ENCODE results near the gene NKX1-2.

The NKX1-2 gene

DNA sequence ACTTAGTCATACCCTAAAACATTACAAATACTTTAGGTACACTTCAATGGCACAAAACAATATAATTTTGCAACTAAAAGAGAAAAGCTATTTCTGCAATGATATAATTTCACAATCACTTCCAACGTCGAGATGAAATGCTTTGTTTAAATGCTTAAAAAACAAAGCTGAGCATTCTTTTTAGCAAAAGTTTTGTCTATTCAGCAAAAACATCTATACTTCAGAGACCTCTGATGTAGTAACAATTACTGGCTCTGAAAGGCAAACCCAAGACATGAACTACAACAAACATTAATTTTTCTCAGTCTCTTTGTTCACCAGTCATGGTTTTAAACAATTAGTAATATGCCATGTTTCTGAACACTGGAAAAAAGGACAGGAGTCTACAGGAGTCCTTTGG lies 47.6 kb downstream of the NKX1-2 start:
- Histone ChIP-seq H3K9me3 (ENCODE audit: control insufficient read depth, low read length) (no peaks in the 10 kb centered on the region), H3K36me3 (ENCODE audit: control insufficient read depth, insufficient read depth, low read length) (peaks cover 28% of the 10 kb centered on the region), H3K4me1 (ENCODE audit: control insufficient read depth, insufficient read depth, low read length, poor library complexity, severe bottlenecking) (no peaks in the 10 kb centered on the region), H3K27me3 (replicated peaks; ENCODE audit: control insufficient read depth, insufficient read depth, low read length, poor library complexity, severe bottlenecking) (no peaks in the 10 kb centered on the region), H3K27ac (ENCODE audit: insufficient read depth, low read length, poor library complexity, severe bottlenecking) (no peak overlapping the region), H3K4me3 (ENCODE audit: insufficient read depth, low read depth, low read length, poor library complexity, severe bottlenecking) (no peak overlapping the region)
- DNase-seq = no peak

DNA sequence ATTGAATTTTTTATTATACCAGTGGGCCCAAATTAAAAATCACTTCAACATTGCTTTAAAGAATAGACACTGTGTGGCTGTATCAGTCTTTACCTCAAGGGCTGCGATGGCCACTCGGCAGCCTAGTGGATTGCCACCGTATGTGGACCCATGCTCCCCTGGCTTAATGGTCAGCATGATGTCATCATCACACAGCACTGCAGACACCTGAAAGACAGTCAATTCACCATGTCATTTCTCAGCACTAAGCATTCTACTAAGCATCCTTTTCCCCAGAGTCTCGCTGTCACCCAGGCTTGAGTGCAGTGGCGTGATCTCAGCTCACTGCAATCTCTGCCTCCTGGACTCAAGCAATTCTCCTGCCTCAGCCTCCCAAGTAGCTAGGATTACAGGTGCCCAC lies 48.2 kb downstream of the NKX1-2 start:
- Histone ChIP-seq H3K4me1 (ENCODE audit: control insufficient read depth, insufficient read depth, low read length, poor library complexity, severe bottlenecking) (no peaks in the 10 kb centered on the region), H3K27ac (ENCODE audit: insufficient read depth, low read length, poor library complexity, severe bottlenecking) (no peak overlapping the region), H3K27me3 (replicated peaks; ENCODE audit: control insufficient read depth, insufficient read depth, low read length, poor library complexity, severe bottlenecking) (no peaks in the 10 kb centered on the region), H3K9me3 (ENCODE audit: control insufficient read depth, low read length) (no peaks in the 10 kb centered on the region), H3K4me3 (ENCODE audit: insufficient read depth, low read depth, low read length, poor library complexity, severe bottlenecking) (no peak overlapping the region), H3K36me3 (ENCODE audit: control insufficient read depth, insufficient read depth, low read length) (peaks cover 25% of the 10 kb centered on the region)
- no peak for DNase-seq
